HG03045 (cell line): ENCODE measurements around the gene IDUA.
"Not testable (repeated sequence)": the region's sequence is repeated elsewhere in the genome, so short reads cannot be mapped to it uniquely, and the experiment has no call there.

Experiments used
- ATAC-seq: cut with Tn5 transposase; IDR thresholded peaks from one replicate; pipeline ENCODE4 v1.9.1; 2021; ENCODE audit warnings: mild to moderate bottlenecking, moderate library complexity; ENCODE audit not compliant: unreplicated experiment

The IDUA gene

DNA sequence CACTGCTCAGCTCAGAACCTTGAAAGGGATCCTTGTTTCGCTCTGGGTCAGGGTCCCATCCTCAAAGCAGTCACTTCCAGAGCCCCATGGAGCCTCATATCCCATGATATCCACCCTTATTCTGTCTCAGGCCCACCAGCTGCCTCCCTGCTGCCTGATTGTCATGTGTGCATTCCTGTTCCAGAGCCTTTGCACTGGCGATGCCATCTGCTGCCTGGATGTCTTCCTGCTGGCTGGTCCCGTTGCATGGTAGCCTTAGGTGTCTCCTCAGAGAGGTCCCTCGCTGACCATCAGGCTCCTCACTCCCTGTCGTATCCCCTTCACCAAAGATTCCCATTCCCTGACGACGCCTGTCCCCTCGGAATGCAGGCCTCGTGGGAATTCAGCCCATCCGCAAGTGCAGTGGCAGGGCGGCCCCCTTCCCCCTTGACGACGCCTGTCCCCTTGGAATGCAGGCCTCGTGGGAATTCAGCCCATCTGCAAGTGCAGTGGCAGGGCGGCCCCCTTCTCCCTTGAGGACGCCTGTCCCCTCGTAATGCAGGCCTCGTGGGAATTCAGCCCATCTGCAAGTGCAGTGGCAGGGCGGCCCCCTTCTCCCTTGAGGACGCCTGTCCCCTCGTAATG is 12.5 kb downstream of the IDUA start:
- ATAC-seq, result not testable (repeated sequence)

DNA sequence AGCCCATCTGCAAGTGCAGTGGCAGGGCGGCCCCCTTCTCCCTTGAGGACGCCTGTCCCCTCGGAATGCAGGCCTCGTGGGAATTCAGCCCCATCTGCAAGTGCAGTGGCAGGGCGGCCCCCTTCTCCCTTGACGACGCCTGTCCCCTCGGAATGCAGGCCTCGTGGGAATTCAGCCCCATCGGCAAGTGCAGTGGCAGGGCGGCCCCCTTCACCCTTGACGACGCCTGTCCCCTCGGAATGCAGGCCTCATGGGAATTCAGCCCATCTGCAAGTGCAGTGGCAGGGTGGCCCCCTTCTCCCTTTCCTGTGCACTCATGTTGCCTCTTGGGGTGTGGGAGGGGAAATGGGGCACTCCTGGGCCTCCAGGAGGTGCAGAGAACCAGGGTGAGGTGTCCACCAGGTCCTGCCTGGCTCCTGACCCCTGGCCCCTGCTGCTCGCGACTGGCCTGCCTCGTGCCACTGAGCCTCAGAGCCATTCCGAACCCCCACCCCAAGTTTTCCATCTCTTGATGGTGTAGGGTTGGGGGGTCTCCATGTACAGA is 13.1 kb downstream of the IDUA start:
- no peak for ATAC-seq

GRCh38 chr4:1000686-1001260 is 13.9 kb downstream of the IDUA start:
- no peak for ATAC-seq

DNA sequence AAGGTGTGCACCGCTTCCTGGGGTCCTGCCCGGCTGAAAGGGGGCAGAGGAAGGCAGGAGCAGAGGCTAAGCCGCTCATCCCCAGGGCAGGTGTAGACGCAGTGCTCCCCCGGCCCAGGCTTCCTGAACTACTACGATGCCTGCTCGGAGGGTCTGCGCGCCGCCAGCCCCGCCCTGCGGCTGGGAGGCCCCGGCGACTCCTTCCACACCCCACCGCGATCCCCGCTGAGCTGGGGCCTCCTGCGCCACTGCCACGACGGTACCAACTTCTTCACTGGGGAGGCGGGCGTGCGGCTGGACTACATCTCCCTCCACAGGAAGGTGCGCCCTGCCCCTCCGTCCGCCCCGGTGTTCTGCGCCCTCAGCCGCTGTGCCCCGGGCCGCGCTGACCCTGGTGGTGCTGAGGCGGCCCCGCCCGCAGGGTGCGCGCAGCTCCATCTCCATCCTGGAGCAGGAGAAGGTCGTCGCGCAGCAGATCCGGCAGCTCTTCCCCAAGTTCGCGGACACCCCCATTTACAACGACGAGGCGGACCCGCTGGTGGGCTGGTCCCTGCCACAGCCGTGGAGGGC is 14.8 kb downstream of the IDUA start:
- ATAC-seq, result no peak

DNA sequence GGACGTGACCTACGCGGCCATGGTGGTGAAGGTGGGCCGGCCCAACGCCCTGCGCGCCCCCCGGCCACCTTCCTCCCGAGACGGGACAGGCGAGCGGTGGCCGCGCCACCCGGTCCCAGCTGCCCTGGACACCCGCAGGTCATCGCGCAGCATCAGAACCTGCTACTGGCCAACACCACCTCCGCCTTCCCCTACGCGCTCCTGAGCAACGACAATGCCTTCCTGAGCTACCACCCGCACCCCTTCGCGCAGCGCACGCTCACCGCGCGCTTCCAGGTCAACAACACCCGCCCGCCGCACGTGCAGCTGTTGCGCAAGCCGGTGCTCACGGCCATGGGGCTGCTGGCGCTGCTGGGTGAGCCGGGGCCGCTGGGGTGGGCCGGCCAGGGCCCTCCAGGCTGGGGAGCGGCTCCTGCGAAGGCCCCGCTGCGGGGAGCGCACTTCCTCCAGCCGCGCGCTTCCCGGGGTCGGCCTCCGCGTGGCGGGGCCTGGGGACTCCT is 15.3 kb downstream of the IDUA start:
- ATAC-seq, result no peak

- no peak for ATAC-seq
Observed at GRCh38 chr4:1002631-1003251, 15.9 kb downstream of the IDUA start.

GRCh38 chr4:1003271-1004070 is 16.6 kb downstream of the IDUA start:
- no peak for ATAC-seq

DNA sequence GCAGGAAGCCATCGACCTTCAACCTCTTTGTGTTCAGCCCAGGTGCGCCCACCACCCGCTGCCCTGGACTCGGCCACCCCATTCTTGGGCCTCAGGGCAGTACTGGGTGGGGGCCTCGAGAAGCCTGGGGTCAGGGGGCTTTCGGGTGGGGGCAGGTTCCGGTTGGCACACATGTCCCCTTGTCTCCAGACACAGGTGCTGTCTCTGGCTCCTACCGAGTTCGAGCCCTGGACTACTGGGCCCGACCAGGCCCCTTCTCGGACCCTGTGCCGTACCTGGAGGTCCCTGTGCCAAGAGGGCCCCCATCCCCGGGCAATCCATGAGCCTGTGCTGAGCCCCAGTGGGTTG is 17.2 kb downstream of the IDUA start:
- ATAC-seq, result no peak

- no peak for ATAC-seq
Observed at GRCh38 chr4:1004557-1005485, 18.0 kb downstream of the IDUA start.

- no peak for ATAC-seq
Observed at GRCh38 chr4:1006856-1007255, 20.0 kb downstream of the IDUA start.

- peak; percentile 8 for ATAC-seq
Observed at GRCh38 chr4:1008840-1009541, 22.1 kb downstream of the IDUA start.

DNA sequence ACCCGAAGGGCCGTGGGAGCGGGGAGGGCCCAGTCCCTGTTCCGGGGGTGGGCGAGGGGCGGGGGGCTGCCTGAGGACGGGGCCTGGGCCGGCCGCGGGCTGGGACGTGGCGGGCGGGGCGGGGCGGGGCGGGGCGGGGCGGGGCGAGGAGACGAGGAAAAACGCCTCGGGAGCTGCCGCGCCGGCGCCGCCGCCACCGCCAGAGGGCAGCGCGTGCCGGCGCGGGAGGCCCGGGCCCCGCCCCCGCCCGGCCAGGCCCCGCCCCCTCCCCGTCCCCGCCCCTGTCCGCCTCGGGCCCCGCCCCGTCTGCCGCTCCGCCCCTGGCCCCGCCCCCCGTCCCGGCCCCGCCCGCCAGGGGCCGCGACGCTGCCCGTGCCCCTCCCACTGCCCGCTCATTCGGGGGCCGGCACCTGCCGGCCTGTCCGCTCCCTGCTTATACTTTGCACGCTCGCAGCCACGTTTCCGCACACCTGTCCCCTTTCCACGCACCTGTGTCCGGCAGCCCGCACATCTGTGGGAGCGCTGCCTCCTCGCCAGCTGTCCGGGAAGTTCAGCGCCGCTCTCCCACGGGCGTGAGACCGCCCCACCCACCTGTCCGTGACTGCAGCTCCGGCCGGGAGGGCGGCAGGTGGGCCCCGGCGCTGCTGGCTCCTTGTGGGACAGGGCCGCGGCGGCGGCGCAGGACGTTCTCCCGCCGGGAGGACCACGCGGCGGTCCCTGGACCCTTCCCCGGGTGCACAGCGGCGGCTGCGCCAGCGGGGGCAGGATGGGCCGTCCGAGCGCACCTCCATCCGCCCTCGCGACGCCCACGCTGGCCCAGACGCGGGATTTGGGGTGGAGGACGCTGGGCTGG is 22.9 kb downstream of the IDUA start:
- ATAC-seq, result peak; percentile 41

DNA sequence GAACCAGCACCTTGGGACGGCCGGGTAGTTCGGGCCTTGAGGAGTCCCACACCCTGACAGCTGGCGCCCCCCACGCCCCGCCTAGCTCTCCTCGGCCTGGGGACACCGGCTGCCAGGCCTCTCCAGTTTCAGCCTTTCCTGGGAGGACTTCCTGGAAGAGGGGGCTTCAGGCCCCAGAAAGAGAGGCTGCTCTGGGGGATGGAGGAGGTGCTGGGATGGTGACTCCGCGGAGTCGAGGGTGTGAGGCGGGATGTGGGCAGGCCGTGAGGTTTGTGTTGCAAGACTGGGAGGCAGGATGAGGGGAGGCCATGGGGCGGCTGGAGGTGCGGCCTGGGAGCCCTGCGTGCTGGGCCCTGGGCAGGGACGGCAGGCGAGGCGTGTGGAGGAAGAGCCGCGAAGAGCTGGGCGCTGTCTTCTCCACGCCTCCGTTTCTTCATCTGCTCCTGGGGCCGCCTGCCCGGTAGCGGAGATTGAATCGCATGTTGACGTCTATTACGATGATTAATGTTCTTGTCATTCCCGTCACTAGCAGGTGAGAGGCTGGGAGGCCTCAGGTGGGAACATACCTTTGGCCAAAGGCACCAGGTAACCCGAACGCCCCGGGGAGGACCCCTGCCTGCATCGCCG is 23.7 kb downstream of the IDUA start:
- ATAC-seq, result peak; percentile 6

- peak; percentile 42 for ATAC-seq
Observed at GRCh38 chr4:1011022-1011665, 24.3 kb downstream of the IDUA start, which contains the start of gene FGFRL1. Gene FGFRL1 (plus strand): TSS chr4:1011626. CDS start chr4:1012486, 860 bp downstream.

DNA sequence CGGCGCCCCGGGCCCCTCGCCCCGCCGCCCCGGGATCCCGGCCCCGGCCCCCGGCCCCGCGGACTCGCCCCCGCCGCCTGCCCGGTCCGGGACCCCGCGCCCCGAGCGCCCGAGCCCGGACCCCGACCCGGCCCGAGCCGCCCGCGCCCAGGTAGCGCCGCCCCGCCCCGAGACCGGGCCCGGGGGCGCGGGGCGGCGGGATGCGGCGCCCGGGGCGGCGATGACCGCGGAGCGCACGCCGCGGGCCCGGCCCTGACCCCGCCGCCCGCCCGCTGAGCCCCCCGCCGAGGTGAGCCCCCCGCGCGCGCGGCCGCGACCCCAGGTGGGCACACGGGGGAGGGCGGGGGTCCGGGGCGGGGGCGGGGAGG is 24.8 kb downstream of the IDUA start:
- no peak for ATAC-seq

GRCh38 chr4:1012034-1012739 is 25.3 kb downstream of the IDUA start:
- ATAC-seq, result no peak
